Common myeloid progenitor, CD34-positive (primary cell): ENCODE measurements around the gene SOHLH1.

Experiments
- CTCF ChIA-PET: fragments of 350-600 bp; sonication (Branson Sonifier 250); formaldehyde crosslinking; loops from one replicate; lab custom pipeline; 2021; ENCODE audit warnings: antibody characterized with exemption; lab: Charles Lee
- POLR2A ChIA-PET: fragments of 350-600 bp; sonication (Branson Sonifier 250); formaldehyde crosslinking; loops from one replicate; lab custom pipeline; 2021; ENCODE audit warnings: antibody characterized with exemption; lab: Charles Lee
- DNase-seq, 3 donors: peaks; one replicate each; pipeline versions ENCODE4 v3.0.0 to v3.0.0-alpha.2; 2013
- H3K27ac ChIP-seq, 2 experiments: 1 replicate in 1 of 2; 2 replicates in 1 of 2; pipeline ENCODE4 v1.7.0; 2013; ENCODE audit warnings: inconsistent platforms in 2 of 2, low read length in 2 of 2, mild to moderate bottlenecking in 2 of 2, low read depth in 1 of 2, moderate library complexity in 1 of 2; ENCODE audit not compliant: severe bottlenecking in 2 of 2, insufficient read depth in 1 of 2, poor library complexity in 1 of 2
- H3K27me3 ChIP-seq, 5 experiments: replicated peaks in 2 of 5; 1 replicate in 3 of 5; 2 replicates in 2 of 5; pipeline versions ENCODE4 v1.6.1 to v1.7.0; 2013; ENCODE audit warnings: low read length in 4 of 5, mild to moderate bottlenecking in 2 of 5, moderate library complexity in 2 of 5, inconsistent platforms in 1 of 5; ENCODE audit not compliant: insufficient read depth in 5 of 5, control insufficient read depth in 4 of 5
- H3K36me3 ChIP-seq, 4 experiments: 1 replicate in 2 of 4; 2 replicates in 2 of 4; pipeline versions ENCODE4 v1.6.1 to v1.7.0; 2013; ENCODE audit warnings: low read length in 3 of 4, control low read depth in 1 of 4, mild to moderate bottlenecking in 1 of 4; ENCODE audit not compliant: control insufficient read depth in 4 of 4, insufficient read depth in 4 of 4
- H3K4me1 ChIP-seq, 4 experiments: 1 replicate in 3 of 4; 2 replicates in 1 of 4; pipeline versions ENCODE4 v1.6.1 to v1.7.1; 2013; ENCODE audit warnings: low read length in 3 of 4, mild to moderate bottlenecking in 3 of 4, control low read depth in 1 of 4, inconsistent platforms in 1 of 4, moderate library complexity in 1 of 4; ENCODE audit not compliant: control insufficient read depth in 4 of 4, insufficient read depth in 4 of 4; ENCODE audit errors: control extremely low read depth in 1 of 4
- H3K4me3 ChIP-seq, 7 experiments: 1 replicate in 4 of 7; 2 replicates in 3 of 7; pipeline versions ENCODE4 v1.5.1 to v1.7.0; 2013; ENCODE audit warnings: mild to moderate bottlenecking in 7 of 7, low read length in 6 of 7, moderate library complexity in 6 of 7, inconsistent platforms in 2 of 7, low read depth in 2 of 7, control low read depth in 1 of 7; ENCODE audit not compliant: insufficient read depth in 4 of 7, control insufficient read depth in 1 of 7; ENCODE audit errors: extremely low read depth in 1 of 7
- H3K9me3 ChIP-seq, 5 experiments: 1 replicate in 4 of 5; 2 replicates in 1 of 5; pipeline versions ENCODE4 v1.6.1 to v1.7.1; 2013; ENCODE audit warnings: low read length in 4 of 5, mild to moderate bottlenecking in 2 of 5, inconsistent platforms in 1 of 5, low read depth in 1 of 5, moderate library complexity in 1 of 5; ENCODE audit not compliant: control insufficient read depth in 4 of 5, insufficient read depth in 2 of 5; ENCODE audit errors: control extremely low read depth in 1 of 5
- WGBS: methylation state at CpG from one replicate; pipeline ENCODE4 v1.1.5; 2013; ENCODE audit not compliant: insufficient coverage; 5-methylcytosine and 5-hydroxymethylcytosine counted together

Gene SOHLH1

GRCh38 chr9:135711881-135712280 is 12.6 kb upstream of the SOHLH1 start:
- Histone ChIP-seq H3K27ac (no peak overlapping the region), H3K9me3 (no peaks in the 10 kb centered on the region), H3K27me3 (peaks cover 4 to 75% (median 17%) of the 10 kb centered on the region in 5 experiments), H3K36me3 (no peaks in the 10 kb centered on the region), H3K4me3 (no peak overlapping the region), H3K4me1 (peaks cover 0 to 8% (median 1%) of the 10 kb centered on the region in 4 experiments)
- ChIA-PET CTCF (interaction anchor here (1.8 kb wide), 1 partner anchor 8 kb away, joined by 5 read pairs; no protein-coding TSS in a partner anchor), POLR2A (no interaction called here)
- DNase-seq, result no peak
- 83% methylated on average over 6 of the region's 10 CpGs for WGBS

GRCh38 chr9:135711391-135711790 is 12.1 kb upstream of the SOHLH1 start:
- ChIA-PET POLR2A (no interaction called here), CTCF (interaction anchor here (1.8 kb wide), 1 partner anchor 8 kb away, joined by 5 read pairs; no protein-coding TSS in a partner anchor)
- Histone ChIP-seq H3K27ac (no peak overlapping the region), H3K9me3 (no peaks in the 10 kb centered on the region), H3K4me3 (no peak overlapping the region), H3K27me3 (peaks cover 4 to 70% (median 17%) of the 10 kb centered on the region in 5 experiments), H3K4me1 (peaks cover 0 to 8% (median 1%) of the 10 kb centered on the region in 4 experiments), H3K36me3 (no peaks in the 10 kb centered on the region)
- DNase-seq, result no peak
- whole genome bisulfite sequencing, result 92% methylated on average over 10 of the region's 12 CpGs

- POLR2A ChIA-PET, result no interaction called here
- Histone ChIP-seq H3K27me3 (peaks cover 0 to 59% (median 5%) of the 10 kb centered on the region in 5 experiments), H3K36me3 (no peaks in the 10 kb centered on the region), H3K4me1 (no peaks in the 10 kb centered on the region), H3K9me3 (no peaks in the 10 kb centered on the region), H3K4me3 (no peak overlapping the region), H3K27ac (no peak overlapping the region)
- 92% methylated on average over 3 of the region's 4 CpGs for WGBS
- no peak for DNase-seq
- CTCF ChIA-PET, result no interaction called here
These were observed 8.9 kb upstream of the SOHLH1 start for GRCh38 chr9:135708164-135708563.

GRCh38 chr9:135707252-135708138 is 8.2 kb upstream of the SOHLH1 start:
- Histone ChIP-seq H3K36me3 (no peaks in the 10 kb centered on the region), H3K4me3 (no peak overlapping the region), H3K27me3 (peaks cover 0 to 59% (median 9%) of the 10 kb centered on the region in 5 experiments), H3K4me1 (no peaks in the 10 kb centered on the region), H3K9me3 (no peaks in the 10 kb centered on the region), H3K27ac (no peak overlapping the region)
- no peak for DNase-seq
- 60% methylated on average over 22 of the region's 23 CpGs for WGBS
- ChIA-PET POLR2A (no interaction called here), CTCF (no interaction called here)

- ChIA-PET CTCF (no interaction called here), POLR2A (interaction anchor here (0.9 kb wide), 1 partner anchor 9 kb away, joined by 3 read pairs; no protein-coding TSS in a partner anchor)
- Histone ChIP-seq H3K36me3 (no peaks in the 10 kb centered on the region), H3K27ac (no peak overlapping the region), H3K4me3 (no peak overlapping the region), H3K27me3 (peaks cover 0 to 59% (median 9%) of the 10 kb centered on the region in 5 experiments), H3K4me1 (peaks cover 0 to 8% (median 4%) of the 10 kb centered on the region in 4 experiments), H3K9me3 (no peaks in the 10 kb centered on the region)
- no peak for DNase-seq
- 87% methylated on average over 9 of the region's 9 CpGs for WGBS
These were observed 7.0 kb upstream of the SOHLH1 start for GRCh38 chr9:135706288-135706687.

GRCh38 chr9:135705376-135705775 is 6.1 kb upstream of the SOHLH1 start:
- H3K27me3 ChIP-seq, result peaks cover 0 to 61% (median 13%) of the 10 kb centered on the region in 5 experiments
- H3K27ac ChIP-seq, result no peak overlapping the region
- WGBS, result 91% methylated on average over 12 of the region's 14 CpGs
- peaks cover 0 to 8% (median 5%) of the 10 kb centered on the region in 4 experiments for H3K4me1 ChIP-seq
- H3K9me3 ChIP-seq, result no peaks in the 10 kb centered on the region
- ChIA-PET POLR2A (interaction anchor here (0.9 kb wide), 1 partner anchor 8 kb away, joined by 3 read pairs; no protein-coding TSS in a partner anchor), CTCF (interaction anchor here (0.8 kb wide), 1 partner anchor 10 kb away, joined by 3 read pairs; no protein-coding TSS in a partner anchor)
- H3K4me3 ChIP-seq, result no peak overlapping the region
- DNase-seq, result no peak
- no peaks in the 10 kb centered on the region for H3K36me3 ChIP-seq

- Histone ChIP-seq H3K27me3 (peaks cover 0 to 61% (median 16%) of the 10 kb centered on the region in 5 experiments), H3K27ac (no peak overlapping the region), H3K4me1 (peaks cover 0 to 8% (median 5%) of the 10 kb centered on the region in 4 experiments), H3K9me3 (no peaks in the 10 kb centered on the region), H3K36me3 (no peaks in the 10 kb centered on the region), H3K4me3 (no peak overlapping the region)
- 85% methylated on average over 5 of the region's 5 CpGs for whole genome bisulfite sequencing
- POLR2A ChIA-PET, result interaction anchor here (0.6 kb wide), 1 partner anchor 533 kb away, joined by 3 read pairs; no protein-coding TSS in a partner anchor
- DNase-seq, result no peak
- CTCF ChIA-PET, result interaction anchor here (0.7 to 1.3 kb wide), 2 partner anchors 8 to 9 kb away, joined by 3 to 5 read pairs; no protein-coding TSS in a partner anchor
These were observed 5.2 kb upstream of the SOHLH1 start for GRCh38 chr9:135704483-135704882.
